Naive B cell (primary cell): ENCODE measurements around the gene GH2. TPM values are rescaled to one million over a fixed set of nuclear protein-coding genes. Genes with fewer than 3 reads are reported as not detected.
"Not testable (repeated sequence)": the region's sequence is repeated elsewhere in the genome, so short reads cannot be mapped to it uniquely, and the experiment has no call there.

ENCODE experiments used
- ATAC-seq, 2 donors: fragments of 150-1000 bp; cut with Tn5 transposase; 2 replicates each; pipeline ENCODE4 v1.10.0; 2021; ENCODE audit warnings: low read depth in 2 of 2, mild to moderate bottlenecking in 2 of 2, moderate library complexity in 2 of 2
- DNase-seq: peaks from one replicate; pipeline ENCODE4 v3.0.0; 2022
- H3K27ac Mint-ChIP-seq, 6 donors: one replicate each; pipeline ENCODE4 v1.8.0; 2020 to 2022; ENCODE audit warnings: mild to moderate bottlenecking in 6 of 6, mixed read lengths in 6 of 6, moderate library complexity in 5 of 6, inconsistent platforms in 2 of 6
- H3K27me3 Mint-ChIP-seq, 3 donors: one replicate each; pipeline ENCODE4 v1.8.0; 2021 to 2022; ENCODE audit warnings: mixed read lengths in 3 of 3, mild to moderate bottlenecking in 1 of 3
- H3K36me3 Mint-ChIP-seq, 2 donors: one replicate each; pipeline ENCODE4 v1.8.0; 2020 to 2022; ENCODE audit warnings: mixed read lengths in 2 of 2, inconsistent platforms in 1 of 2, mild to moderate bottlenecking in 1 of 2
- H3K4me1 Mint-ChIP-seq, 3 donors: one replicate each; pipeline ENCODE4 v1.8.0; 2020 to 2022; ENCODE audit warnings: mixed read lengths in 3 of 3, inconsistent platforms in 1 of 3, mild to moderate bottlenecking in 1 of 3, moderate library complexity in 1 of 3
- H3K4me3 Mint-ChIP-seq, 8 donors: one replicate each; pipeline ENCODE4 v1.8.0; 2020 to 2022; ENCODE audit warnings: mild to moderate bottlenecking in 8 of 8, mixed read lengths in 8 of 8, moderate library complexity in 8 of 8, inconsistent platforms in 2 of 8
- H3K9me3 Mint-ChIP-seq, 7 donors: one replicate each; pipeline ENCODE4 v1.8.0; 2020 to 2022; ENCODE audit warnings: mixed read lengths in 7 of 7, mild to moderate bottlenecking in 5 of 7, inconsistent platforms in 2 of 7, moderate library complexity in 1 of 7
- polyA plus RNA-seq, 6 donors: library from polyadenylated mRNA; unstranded; fragments of 300-500 nt; fragmentation: Illumina TruSeq; gene quantifications; one replicate each; pipeline ENCODE4 v1.2.3, GENCODE V29; 2021; ENCODE audit warnings: low read depth in 6 of 6

Gene GH2
- polyA plus RNA-seq, 6 donors from 2014 or later = not detected

- no peaks in the 10 kb centered on the region for H3K27me3 Mint-ChIP-seq
- DNase-seq (no peak), ATAC-seq (no peak)
- no peaks in the 10 kb centered on the region for H3K36me3 Mint-ChIP-seq
- no peak overlapping the region for H3K27ac Mint-ChIP-seq
- peaks cover 11 to 20% (median 20%) of the 10 kb centered on the region in 3 donors for H3K4me1 Mint-ChIP-seq
- peaks cover 0 to 12% (median 3%) of the 10 kb centered on the region in 7 donors for H3K9me3 Mint-ChIP-seq
- no peak overlapping the region for H3K4me3 Mint-ChIP-seq
These were observed 31.3 kb downstream of the GH2 start for GRCh38 chr17:63850401-63850800.

GRCh38 chr17:63848834-63849689 is 32.7 kb downstream of the GH2 start:
- Mint-ChIP-seq H3K36me3 (no peaks in the 10 kb centered on the region), H3K9me3 (peaks cover 0 to 12% (median 3%) of the 10 kb centered on the region in 7 donors), H3K27ac (peak overlapping the region; percentile 84 to 99 (median 96)), H3K4me1 (peaks cover 14 to 25% (median 25%) of the 10 kb centered on the region in 3 donors), H3K4me3 (peak overlapping the region; percentile 74 to 93 (median 88)), H3K27me3 (no peaks in the 10 kb centered on the region)
- DNase-seq (peak; percentile 93), ATAC-seq (peak; percentile 93 to 94)

GRCh38 chr17:63847525-63848249 is 34.1 kb downstream of the GH2 start:
- H3K27me3 Mint-ChIP-seq = no peaks in the 10 kb centered on the region
- H3K4me3 Mint-ChIP-seq = peak overlapping the region in 7 of 8 donors; percentile 3 to 93 (median 88)
- no peak for DNase-seq
- H3K27ac Mint-ChIP-seq = peak overlapping the region in 5 of 6 donors; percentile 56 to 96 (median 86)
- no peaks in the 10 kb centered on the region for H3K36me3 Mint-ChIP-seq
- peaks cover 22 to 35% (median 31%) of the 10 kb centered on the region in 3 donors for H3K4me1 Mint-ChIP-seq
- peaks cover 0 to 12% (median 3%) of the 10 kb centered on the region in 7 donors for H3K9me3 Mint-ChIP-seq
- no peak for ATAC-seq

- H3K27ac Mint-ChIP-seq = peak overlapping the region in 2 of 6 donors; percentile 17 to 76
- DNase-seq (no peak), ATAC-seq (no peak)
- H3K4me1 Mint-ChIP-seq = peaks cover 39 to 48% (median 46%) of the 10 kb centered on the region in 3 donors
- peak overlapping the region in 3 of 8 donors; percentile 49 to 75 (median 74) for H3K4me3 Mint-ChIP-seq
- H3K36me3 Mint-ChIP-seq = no peaks in the 10 kb centered on the region
- H3K9me3 Mint-ChIP-seq = peaks cover 0 to 12% (median 3%) of the 10 kb centered on the region in 7 donors
- H3K27me3 Mint-ChIP-seq = no peaks in the 10 kb centered on the region
These were observed 36.2 kb downstream of the GH2 start for GRCh38 chr17:63845509-63845908.

- Mint-ChIP-seq H3K4me3 (peak overlapping the region; percentile 84 to 96 (median 92)), H3K36me3 (no peaks in the 10 kb centered on the region), H3K27me3 (no peaks in the 10 kb centered on the region), H3K4me1 (peaks cover 43 to 51% (median 43%) of the 10 kb centered on the region in 3 donors), H3K9me3 (peaks cover 0 to 11% (median 3%) of the 10 kb centered on the region in 7 donors), H3K27ac (peak overlapping the region; percentile 89 to 97 (median 96))
- ATAC-seq (no peak), DNase-seq (no peak)
These were observed 37.6 kb downstream of the GH2 start for GRCh38 chr17:63843910-63844677.

GRCh38 chr17:63843387-63843888 is 38.3 kb downstream of the GH2 start:
- peak overlapping the region; percentile 89 to 97 (median 96) for H3K27ac Mint-ChIP-seq
- ATAC-seq (peak; percentile 51 to 62), DNase-seq (peak; percentile 68)
- H3K27me3 Mint-ChIP-seq, H3K36me3 Mint-ChIP-seq, H3K9me3 Mint-ChIP-seq: not testable (repeated sequence)
- H3K4me1 Mint-ChIP-seq = peaks cover 41 to 52% (median 43%) of the 10 kb centered on the region in 3 donors
- peak overlapping the region; percentile 84 to 96 (median 92) for H3K4me3 Mint-ChIP-seq

GRCh38 chr17:63842540-63843386 is 39.0 kb downstream of the GH2 start, which contains the start of gene SMARCD2:
Gene SMARCD2 (minus strand): TSS chr17:63842685. CDS start chr17:63842674, 11 bp downstream.
- Mint-ChIP-seq H3K4me3 (peak within 1 kb of the TSS; percentile 90 to 96 (median 93)), H3K9me3 (peaks cover 0 to under 1% (median 0%) of the 10 kb centered on the region in 7 donors), H3K27ac (peak within 1 kb of the TSS; percentile 89 to 97 (median 96)), H3K4me1 (peaks cover 42 to 52% (median 48%) of the 10 kb centered on the region in 3 donors), H3K27me3 (no peaks in the 10 kb centered on the region), H3K36me3 (no peaks in the 10 kb centered on the region)
- ATAC-seq (peak; percentile 80 to 81), DNase-seq (peak; percentile 97)

- DNase-seq = peak; percentile 19
These were observed 39.6 kb downstream of the GH2 start for GRCh38 chr17:63842173-63842539.

GRCh38 chr17:63841350-63842172 is 40.2 kb downstream of the GH2 start:
- Mint-ChIP-seq H3K4me1 (peaks cover 46 to 57% (median 53%) of the 10 kb centered on the region in 3 donors), H3K27me3 (no peaks in the 10 kb centered on the region), H3K4me3 (peak overlapping the region; percentile 90 to 96 (median 93)), H3K27ac (peak overlapping the region; percentile 49 to 92 (median 90)), H3K36me3 (no peaks in the 10 kb centered on the region), H3K9me3 (no peaks in the 10 kb centered on the region)
- ATAC-seq (no peak), DNase-seq (no peak)

More at GRCh38 chr17:63842173-63842539, 39.6 kb downstream of the GH2 start:
- peaks cover 44 to 51% (median 50%) of the 10 kb centered on the region in 3 donors for H3K4me1 Mint-ChIP-seq
- no peaks in the 10 kb centered on the region for H3K27me3 Mint-ChIP-seq
- peak overlapping the region; percentile 90 to 96 (median 93) for H3K4me3 Mint-ChIP-seq
- peak; percentile 14 to 18 for ATAC-seq
- H3K9me3 Mint-ChIP-seq = no peaks in the 10 kb centered on the region
- H3K27ac Mint-ChIP-seq = peak overlapping the region; percentile 49 to 92 (median 90)
- H3K36me3 Mint-ChIP-seq = no peaks in the 10 kb centered on the region

GRCh38 chr17:63840591-63841349 is 41.0 kb downstream of the GH2 start:
- Mint-ChIP-seq H3K9me3 (no peaks in the 10 kb centered on the region), H3K4me3 (peak overlapping the region; percentile 90 to 96 (median 93)), H3K36me3 (no peaks in the 10 kb centered on the region), H3K4me1 (peaks cover 45 to 60% (median 56%) of the 10 kb centered on the region in 3 donors), H3K27me3 (no peaks in the 10 kb centered on the region), H3K27ac (peak overlapping the region in 5 of 6 donors; percentile 58 to 92 (median 89))
- ATAC-seq (no peak), DNase-seq (no peak)
